Ishikawa (cell line): ENCODE data around the gene CFAP54.

Experiments used
- CEBPB ChIP-seq: IDR thresholded peaks from 2 replicates; pipeline ENCODE4 v1.6.1; 2012
- CREB1 ChIP-seq: IDR thresholded peaks from 2 replicates; pipeline ENCODE4 v1.6.1; 2012; ENCODE audit warnings: low read depth
- EGR1 ChIP-seq: IDR thresholded peaks from 2 replicates; pipeline ENCODE4 v1.6.1; 2012
- EP300 ChIP-seq: IDR thresholded peaks from 2 replicates; pipeline ENCODE4 v1.6.1; 2012; ENCODE audit warnings: borderline replicate concordance
- FOXM1 ChIP-seq: IDR thresholded peaks from 2 replicates; pipeline ENCODE4 v1.6.1; 2012; ENCODE audit warnings: low read depth, borderline replicate concordance
- MAX ChIP-seq: IDR thresholded peaks from 2 replicates; pipeline ENCODE4 v1.6.1; 2012
- NFIC ChIP-seq: IDR thresholded peaks from 2 replicates; pipeline ENCODE4 v1.6.1; 2012
- RAD21 ChIP-seq: IDR thresholded peaks from 2 replicates; pipeline ENCODE4 v1.6.1; 2012; ENCODE audit warnings: low read depth
- TAF1 ChIP-seq: IDR thresholded peaks from 2 replicates; pipeline ENCODE4 v1.6.1; 2012; ENCODE audit warnings: low read depth, mild to moderate bottlenecking
- TCF12 ChIP-seq: IDR thresholded peaks from 2 replicates; pipeline ENCODE4 v1.6.1; 2012; ENCODE audit warnings: low read depth
- TEAD4 ChIP-seq: IDR thresholded peaks from 2 replicates; pipeline ENCODE4 v1.6.1; 2012
- YY1 ChIP-seq: IDR thresholded peaks from 2 replicates; pipeline ENCODE4 v1.6.1; 2012; ENCODE audit warnings: low read depth
- ZBTB7A ChIP-seq: IDR thresholded peaks from 2 replicates; pipeline ENCODE4 v1.6.1; 2012; ENCODE audit warnings: low read depth
- TF ChIP-seq, protein P1 (sequence below): IDR thresholded peaks from 2 replicates; pipeline ENCODE4 v1.6.1; 2012; ENCODE audit warnings: low read depth, mild to moderate bottlenecking
- TF ChIP-seq, protein P2 (sequence below): IDR thresholded peaks from 2 replicates; pipeline ENCODE4 v1.6.1; 2012

Gene CFAP54

DNA sequence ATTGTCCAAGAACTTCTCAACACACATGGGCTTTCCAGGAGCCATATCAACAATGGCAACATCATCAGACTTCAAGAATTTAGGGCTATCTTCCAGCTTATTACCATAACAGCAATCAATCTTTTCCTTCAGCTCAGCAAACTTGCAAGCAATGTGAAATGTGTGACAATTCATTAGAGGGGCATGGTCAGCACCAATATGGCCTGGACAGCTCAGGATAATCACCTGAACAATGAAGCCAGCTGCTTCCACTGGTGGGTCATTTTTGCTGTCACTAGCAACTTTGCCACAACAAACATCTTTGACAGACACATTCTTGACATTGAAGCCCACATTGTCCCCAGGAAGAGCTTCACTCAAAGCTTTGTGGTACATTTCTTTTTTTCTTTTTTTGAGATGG is 411.8 kb downstream of the CFAP54 start:
- TF ChIP-seq, protein P1, sequence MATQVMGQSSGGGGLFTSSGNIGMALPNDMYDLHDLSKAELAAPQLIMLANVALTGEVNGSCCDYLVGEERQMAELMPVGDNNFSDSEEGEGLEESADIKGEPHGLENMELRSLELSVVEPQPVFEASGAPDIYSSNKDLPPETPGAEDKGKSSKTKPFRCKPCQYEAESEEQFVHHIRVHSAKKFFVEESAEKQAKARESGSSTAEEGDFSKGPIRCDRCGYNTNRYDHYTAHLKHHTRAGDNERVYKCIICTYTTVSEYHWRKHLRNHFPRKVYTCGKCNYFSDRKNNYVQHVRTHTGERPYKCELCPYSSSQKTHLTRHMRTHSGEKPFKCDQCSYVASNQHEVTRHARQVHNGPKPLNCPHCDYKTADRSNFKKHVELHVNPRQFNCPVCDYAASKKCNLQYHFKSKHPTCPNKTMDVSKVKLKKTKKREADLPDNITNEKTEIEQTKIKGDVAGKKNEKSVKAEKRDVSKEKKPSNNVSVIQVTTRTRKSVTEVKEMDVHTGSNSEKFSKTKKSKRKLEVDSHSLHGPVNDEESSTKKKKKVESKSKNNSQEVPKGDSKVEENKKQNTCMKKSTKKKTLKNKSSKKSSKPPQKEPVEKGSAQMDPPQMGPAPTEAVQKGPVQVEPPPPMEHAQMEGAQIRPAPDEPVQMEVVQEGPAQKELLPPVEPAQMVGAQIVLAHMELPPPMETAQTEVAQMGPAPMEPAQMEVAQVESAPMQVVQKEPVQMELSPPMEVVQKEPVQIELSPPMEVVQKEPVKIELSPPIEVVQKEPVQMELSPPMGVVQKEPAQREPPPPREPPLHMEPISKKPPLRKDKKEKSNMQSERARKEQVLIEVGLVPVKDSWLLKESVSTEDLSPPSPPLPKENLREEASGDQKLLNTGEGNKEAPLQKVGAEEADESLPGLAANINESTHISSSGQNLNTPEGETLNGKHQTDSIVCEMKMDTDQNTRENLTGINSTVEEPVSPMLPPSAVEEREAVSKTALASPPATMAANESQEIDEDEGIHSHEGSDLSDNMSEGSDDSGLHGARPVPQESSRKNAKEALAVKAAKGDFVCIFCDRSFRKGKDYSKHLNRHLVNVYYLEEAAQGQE, result peak; percentile 79
- no peak for TF ChIP-seq CREB1

DNA sequence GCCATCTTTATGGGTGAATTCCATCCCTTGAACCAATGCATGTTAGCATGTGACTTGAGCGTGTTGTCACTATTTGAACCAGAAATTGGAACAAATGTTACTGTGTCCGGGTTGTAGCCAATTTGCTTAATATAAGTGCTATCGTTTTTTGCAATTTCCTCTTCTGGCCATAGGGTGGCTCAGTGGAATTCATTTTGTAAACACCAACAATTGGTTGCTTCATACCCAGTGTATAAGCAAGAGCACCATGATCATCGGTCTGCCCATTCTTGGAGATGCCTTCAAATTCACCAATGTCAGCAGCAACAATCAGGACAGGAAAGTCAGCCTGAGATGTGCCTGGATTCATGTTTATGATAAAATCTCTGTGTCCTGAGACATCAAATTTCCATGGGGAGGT is 412.7 kb downstream of the CFAP54 start:
- no peak for TF ChIP-seq TAF1
- no peak for TF ChIP-seq CEBPB
- TF ChIP-seq RAD21, result 0 out of 2 replicates have a peak, but pooled peaks have one; percentile 5
- no peak for TF ChIP-seq TCF12
- no peak for TF ChIP-seq FOXM1

DNA sequence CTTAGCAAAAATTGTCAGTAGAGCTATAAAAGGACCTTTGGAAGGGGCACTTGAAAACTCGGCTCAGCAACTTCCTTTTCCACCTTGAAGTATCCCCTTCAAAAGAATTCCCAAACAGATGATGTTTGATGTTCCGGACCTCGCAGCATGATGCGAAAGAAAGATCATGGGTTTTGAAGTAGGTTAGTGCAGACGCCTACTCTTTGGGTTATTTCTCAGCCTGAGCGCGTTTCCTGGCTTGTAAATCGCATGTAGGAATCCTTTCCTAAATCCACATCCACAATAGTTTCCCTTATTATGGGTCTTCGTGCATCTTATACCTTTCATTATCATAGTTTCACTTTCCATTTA is 417.1 kb downstream of the CFAP54 start:
- TF ChIP-seq YY1, result no peak
- TF ChIP-seq, protein P1, result no peak
- TF ChIP-seq CEBPB, result no peak
- no peak for TF ChIP-seq EP300
- no peak for TF ChIP-seq TCF12
- no peak for TF ChIP-seq ZBTB7A
- TF ChIP-seq CREB1, result no peak
- TF ChIP-seq NFIC, result no peak
- TF ChIP-seq, protein P2, sequence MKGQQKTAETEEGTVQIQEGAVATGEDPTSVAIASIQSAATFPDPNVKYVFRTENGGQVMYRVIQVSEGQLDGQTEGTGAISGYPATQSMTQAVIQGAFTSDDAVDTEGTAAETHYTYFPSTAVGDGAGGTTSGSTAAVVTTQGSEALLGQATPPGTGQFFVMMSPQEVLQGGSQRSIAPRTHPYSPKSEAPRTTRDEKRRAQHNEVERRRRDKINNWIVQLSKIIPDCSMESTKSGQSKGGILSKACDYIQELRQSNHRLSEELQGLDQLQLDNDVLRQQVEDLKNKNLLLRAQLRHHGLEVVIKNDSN, result no peak

- TF ChIP-seq NFIC, result no peak
- no peak for TF ChIP-seq EP300
- TF ChIP-seq TEAD4, result no peak
- no peak for TF ChIP-seq YY1
- peak; percentile 55; the same call in 1 of the 2 replicates for TF ChIP-seq TAF1
- TF ChIP-seq, protein P2, result no peak
- TF ChIP-seq, protein P1, result no peak
- no peak for TF ChIP-seq CEBPB
- no peak for TF ChIP-seq ZBTB7A
- TF ChIP-seq TCF12, result 0 out of 2 replicates have a peak, but pooled peaks have one; percentile 26
- TF ChIP-seq EGR1, result no peak
- TF ChIP-seq RAD21, result no peak
- 0 out of 2 replicates have a peak, but pooled peaks have one; percentile 49 for TF ChIP-seq MAX
- peak; percentile 69 for TF ChIP-seq CREB1
- TF ChIP-seq FOXM1, result no peak
Observed at GRCh38 chr12:96906849-96907670, 417.7 kb downstream of the CFAP54 start, which contains the start of gene NEDD1. Gene NEDD1, plus strand, starts transcription at chr12:96907257. Its CDS starts 2,503 bp downstream, at chr12:96909760.
